HG03558 (cell line): ENCODE results near the gene ZFX.
"Not testable (repeated sequence)": the region's sequence is repeated elsewhere in the genome, so short reads cannot be mapped to it uniquely, and the experiment has no call there.

Experiments used
- ATAC-seq: cut with Tn5 transposase; IDR thresholded peaks from one replicate; pipeline ENCODE4 v1.9.1; 2021; ENCODE audit warnings: moderate number of reproducible peaks; ENCODE audit not compliant: unreplicated experiment; ENCODE audit errors: extremely low read depth

ZFX gene

GRCh38 chrX:24149351-24150050 lies at the start of gene ZFX:
ZFX (plus strand) TSS chrX:24149729; CDS start chrX:24172743, 23,014 bp downstream.
- ATAC-seq: peak; percentile 18

GRCh38 chrX:24100713-24101112 lies 48.8 kb upstream of the ZFX start:
- no peak for ATAC-seq

- ATAC-seq: no peak
Measured at GRCh38 chrX:24110069-24110468, 39.5 kb upstream of the ZFX start.

- no peak for ATAC-seq
Measured at GRCh38 chrX:24113181-24113580, 36.3 kb upstream of the ZFX start.

GRCh38 chrX:24117258-24117657 lies 32.3 kb upstream of the ZFX start:
- ATAC-seq: no peak

GRCh38 chrX:24124244-24124799 lies 25.2 kb upstream of the ZFX start:
- no peak for ATAC-seq

- no peak for ATAC-seq
Measured at GRCh38 chrX:24125028-24125612, 24.4 kb upstream of the ZFX start.

GRCh38 chrX:24131476-24131875 lies 18.1 kb upstream of the ZFX start:
- no peak for ATAC-seq

- ATAC-seq: no peak
Measured at GRCh38 chrX:24133312-24133711, 16.2 kb upstream of the ZFX start.

GRCh38 chrX:24135768-24136167 lies 13.8 kb upstream of the ZFX start:
- ATAC-seq: not testable (repeated sequence)

- no peak for ATAC-seq
Measured at GRCh38 chrX:24137192-24137591, 12.3 kb upstream of the ZFX start.

GRCh38 chrX:24143982-24144381 lies 5.5 kb upstream of the ZFX start:
- not testable (repeated sequence) for ATAC-seq

GRCh38 chrX:24144528-24144927 lies 5.0 kb upstream of the ZFX start:
- ATAC-seq: no peak

- ATAC-seq: no peak
Measured at GRCh38 chrX:24145303-24146186, 4.0 kb upstream of the ZFX start.

GRCh38 chrX:24146283-24146949 lies 3.1 kb upstream of the ZFX start:
- ATAC-seq: no peak

- ATAC-seq: no peak
Measured at GRCh38 chrX:24147165-24147564, 2.4 kb upstream of the ZFX start.

- ATAC-seq: no peak
Measured at GRCh38 chrX:24148121-24148520, 1.4 kb upstream of the ZFX start.

GRCh38 chrX:24148535-24149350 lies 786 bp upstream of the ZFX start:
- peak; percentile 5 for ATAC-seq

- ATAC-seq: peak; percentile 55
Measured at GRCh38 chrX:24150051-24150790, 692 bp downstream of the ZFX start.
